Peyer's patch (tissue), 4 donors: ENCODE data around the gene BCLAF1. TPM values are rescaled to one million over a fixed set of nuclear protein-coding genes. Genes with fewer than 3 reads are reported as not detected.

ENCODE experiments used
- DNase-seq, 3 donors: peaks; one replicate each; pipeline ENCODE4 v3.0.0-alpha.2; 2017 to 2019
- H3K27ac ChIP-seq, 4 donors: fragments of 200-600 bp; sonication (generic); one replicate each; pipeline ENCODE4 v1.5.1; 2016 to 2019
- H3K27me3 ChIP-seq, 2 donors: fragments of 200-600 bp; sonication (generic); one replicate each; pipeline ENCODE4 v1.5.1; 2019
- H3K36me3 ChIP-seq, 3 donors: fragments of 200-600 bp; sonication (generic); one replicate each; pipeline ENCODE4 v1.5.1; 2016 to 2019
- H3K4me1 ChIP-seq, 4 donors: fragments of 200-600 bp; sonication (generic); one replicate each; pipeline ENCODE4 v1.5.1; 2016 to 2019
- H3K4me3 ChIP-seq, 4 donors: fragments of 200-600 bp; sonication (generic); 1 replicate in 3 of 4; 2 replicates in 1 of 4; pipeline ENCODE4 v1.5.1; 2016 to 2019; ENCODE audit warnings: mild to moderate bottlenecking in 1 of 4
- H3K9me3 ChIP-seq, 4 donors: fragments of 200-600 bp; sonication (generic); one replicate each; pipeline ENCODE4 v1.5.1; 2016 to 2019; ENCODE audit warnings: mild to moderate bottlenecking in 1 of 4
- POLR2A ChIP-seq, 2 donors: fragments of 450-650 bp; IDR thresholded peaks; one replicate each; pipeline ENCODE4 v1.5.1; 2017; ENCODE audit warnings: antibody characterized with exemption in 2 of 2, mild to moderate bottlenecking in 2 of 2, moderate library complexity in 2 of 2
- total RNA-seq, 4 donors: library from RNA; depleted of rRNA; stranded (reverse); fragments of >200 nt; gene quantifications; one replicate each; pipeline ENCODE4 v1.1.0, GENCODE V29; 2016
- TF ChIP-seq, protein P1 (sequence below), 6 experiments: fragments of 450-650 bp in 4 of 6; fragments of 200-600 bp in 2 of 6; sonication (generic) in 1 of 6; IDR thresholded peaks; one replicate each; pipeline ENCODE4 v1.5.1; 2017 to 2019; ENCODE audit warnings: antibody characterized with exemption in 6 of 6, mild to moderate bottlenecking in 3 of 6, moderate library complexity in 1 of 6

BCLAF1 gene
- total RNA-seq, 4 donors from 2014 or later = 110 to 639 (median 135) TPM

DNA sequence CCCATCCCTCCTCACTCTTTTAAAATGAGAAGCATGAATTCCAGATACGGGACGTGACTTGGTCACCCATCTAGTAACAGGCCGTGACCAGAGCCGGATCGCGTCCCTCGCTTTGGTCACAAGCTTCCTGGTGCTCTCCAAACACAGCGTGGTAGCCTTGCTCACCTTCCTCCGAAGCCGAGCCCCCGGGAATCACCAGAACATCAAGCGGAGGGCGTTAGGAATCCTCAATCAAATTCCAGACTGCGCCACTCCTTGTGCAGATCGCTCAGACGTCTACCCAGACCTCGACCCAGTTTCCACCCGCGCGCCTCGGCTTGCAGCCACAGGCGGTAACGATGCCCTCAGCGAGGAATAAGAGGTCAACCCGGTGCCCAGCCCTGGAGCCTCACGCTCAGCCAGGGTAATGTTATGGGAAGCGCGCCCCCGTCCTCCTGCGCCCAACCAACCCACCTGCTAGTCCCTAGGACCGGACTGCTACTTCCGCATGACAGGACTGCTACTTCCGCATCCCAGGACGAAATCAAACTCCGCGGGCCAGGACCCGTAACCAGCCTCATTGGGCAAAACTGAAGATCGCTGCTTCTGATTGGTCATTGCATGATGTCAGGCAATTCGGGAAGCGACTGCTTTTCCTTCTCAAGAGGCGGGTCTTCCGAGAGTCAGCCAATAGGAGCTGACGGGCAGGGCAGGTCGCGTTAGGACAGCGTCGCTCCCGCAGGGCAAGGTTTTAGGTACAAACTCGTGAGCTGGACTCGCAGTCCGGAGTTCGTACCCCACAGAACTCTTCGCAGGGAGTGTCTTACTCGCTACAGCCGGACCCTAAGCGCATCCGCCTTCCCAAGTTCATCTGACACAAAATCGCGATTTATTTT lies 39.6 kb downstream of the BCLAF1 start, which contains the start of gene MTFR2:
Gene MTFR2, minus strand, starts transcription at position 501 of the 875 bp plus-strand sequence. CDS start 1,212 bp downstream, outside the sequence.
- DNase-seq = peak; percentile 93 to 98 (median 93)
- H3K27ac ChIP-seq = peak within 1 kb of the TSS; percentile 29 to 67 (median 56)

DNA sequence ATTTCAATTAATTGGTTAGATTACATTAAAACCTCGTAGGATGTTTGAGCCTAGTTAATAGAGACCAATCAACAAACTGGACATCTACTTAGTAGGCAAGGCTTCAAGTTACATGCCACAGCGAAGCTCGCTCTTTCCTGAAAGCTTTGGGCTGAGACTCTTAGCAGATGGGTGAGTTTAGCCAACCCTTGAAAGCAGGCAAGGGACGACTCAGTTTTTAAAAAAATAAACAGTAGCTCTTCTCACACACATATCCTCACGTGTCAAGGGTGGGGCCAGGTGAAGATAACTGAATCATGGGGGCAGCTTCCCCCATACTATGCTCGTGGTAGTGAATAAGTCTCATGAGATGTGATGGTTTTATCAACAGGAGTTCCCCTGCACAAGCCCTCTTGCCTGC lies 40.3 kb downstream of the BCLAF1 start:
- TF ChIP-seq, protein P1, sequence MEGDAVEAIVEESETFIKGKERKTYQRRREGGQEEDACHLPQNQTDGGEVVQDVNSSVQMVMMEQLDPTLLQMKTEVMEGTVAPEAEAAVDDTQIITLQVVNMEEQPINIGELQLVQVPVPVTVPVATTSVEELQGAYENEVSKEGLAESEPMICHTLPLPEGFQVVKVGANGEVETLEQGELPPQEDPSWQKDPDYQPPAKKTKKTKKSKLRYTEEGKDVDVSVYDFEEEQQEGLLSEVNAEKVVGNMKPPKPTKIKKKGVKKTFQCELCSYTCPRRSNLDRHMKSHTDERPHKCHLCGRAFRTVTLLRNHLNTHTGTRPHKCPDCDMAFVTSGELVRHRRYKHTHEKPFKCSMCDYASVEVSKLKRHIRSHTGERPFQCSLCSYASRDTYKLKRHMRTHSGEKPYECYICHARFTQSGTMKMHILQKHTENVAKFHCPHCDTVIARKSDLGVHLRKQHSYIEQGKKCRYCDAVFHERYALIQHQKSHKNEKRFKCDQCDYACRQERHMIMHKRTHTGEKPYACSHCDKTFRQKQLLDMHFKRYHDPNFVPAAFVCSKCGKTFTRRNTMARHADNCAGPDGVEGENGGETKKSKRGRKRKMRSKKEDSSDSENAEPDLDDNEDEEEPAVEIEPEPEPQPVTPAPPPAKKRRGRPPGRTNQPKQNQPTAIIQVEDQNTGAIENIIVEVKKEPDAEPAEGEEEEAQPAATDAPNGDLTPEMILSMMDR (IDR thresholded peaks at IDR 0.05) = no peak
- TF ChIP-seq POLR2A (IDR thresholded peaks at IDR 0.05) = no peak
- no peaks in the 10 kb centered on the region for H3K36me3 ChIP-seq
- H3K9me3 ChIP-seq = no peaks in the 10 kb centered on the region
- peaks cover 0 to 14% (median 2%) of the 10 kb centered on the region in 4 donors for H3K4me1 ChIP-seq
- no peak for DNase-seq
- peak overlapping the region; percentile 59 to 95 (median 79) for H3K4me3 ChIP-seq
- H3K27me3 ChIP-seq = no peaks in the 10 kb centered on the region
- no peak overlapping the region for H3K27ac ChIP-seq

More for the DNA sequence above, 39.6 kb downstream of the BCLAF1 start, which contains the start of gene MTFR2:
- H3K9me3 ChIP-seq = no peaks in the 10 kb centered on the region
- TF ChIP-seq POLR2A (IDR thresholded peaks at IDR 0.05) = peak; percentile 47 to 51
- TF ChIP-seq, protein P1 (IDR thresholded peaks at IDR 0.05) = no peak
- peaks cover 0 to 14% (median 2%) of the 10 kb centered on the region in 4 donors for H3K4me1 ChIP-seq
- H3K4me3 ChIP-seq = peak within 1 kb of the TSS; percentile 59 to 95 (median 79)
- no peaks in the 10 kb centered on the region for H3K27me3 ChIP-seq
- H3K36me3 ChIP-seq = no peaks in the 10 kb centered on the region

DNA sequence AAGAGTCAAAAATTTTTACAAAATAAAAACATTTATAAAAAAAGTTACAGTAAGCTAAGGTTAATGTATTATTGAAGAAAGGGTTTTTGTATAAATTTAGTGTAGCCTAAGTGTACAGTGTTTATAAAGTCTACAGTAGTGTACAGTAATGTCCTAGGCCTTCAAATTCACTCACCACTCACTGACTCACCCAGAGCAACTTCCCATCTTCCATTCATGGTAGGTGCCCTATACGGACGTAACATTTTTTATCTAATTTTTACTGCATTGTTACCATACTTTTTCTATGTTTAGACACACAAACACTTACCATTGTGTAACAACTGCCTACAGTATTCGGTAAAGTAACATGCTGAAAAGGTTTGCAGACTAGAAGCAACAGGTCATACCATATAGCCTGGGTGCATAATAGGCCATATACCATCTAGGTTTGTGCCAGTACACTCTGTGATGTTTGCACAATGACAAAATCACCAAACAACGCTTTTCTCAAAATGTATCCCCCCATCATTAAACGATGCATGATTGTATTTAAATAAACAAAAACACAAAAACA lies 45.5 kb downstream of the BCLAF1 start:
- no peaks in the 10 kb centered on the region for H3K4me1 ChIP-seq
- DNase-seq = no peak
- H3K9me3 ChIP-seq = no peaks in the 10 kb centered on the region
- no peaks in the 10 kb centered on the region for H3K36me3 ChIP-seq
- no peak for TF ChIP-seq POLR2A (IDR thresholded peaks at IDR 0.05)
- TF ChIP-seq, protein P1 (IDR thresholded peaks at IDR 0.05) = no peak
- H3K27ac ChIP-seq = no peak overlapping the region
- H3K4me3 ChIP-seq = no peak overlapping the region
- H3K27me3 ChIP-seq = no peaks in the 10 kb centered on the region

DNA sequence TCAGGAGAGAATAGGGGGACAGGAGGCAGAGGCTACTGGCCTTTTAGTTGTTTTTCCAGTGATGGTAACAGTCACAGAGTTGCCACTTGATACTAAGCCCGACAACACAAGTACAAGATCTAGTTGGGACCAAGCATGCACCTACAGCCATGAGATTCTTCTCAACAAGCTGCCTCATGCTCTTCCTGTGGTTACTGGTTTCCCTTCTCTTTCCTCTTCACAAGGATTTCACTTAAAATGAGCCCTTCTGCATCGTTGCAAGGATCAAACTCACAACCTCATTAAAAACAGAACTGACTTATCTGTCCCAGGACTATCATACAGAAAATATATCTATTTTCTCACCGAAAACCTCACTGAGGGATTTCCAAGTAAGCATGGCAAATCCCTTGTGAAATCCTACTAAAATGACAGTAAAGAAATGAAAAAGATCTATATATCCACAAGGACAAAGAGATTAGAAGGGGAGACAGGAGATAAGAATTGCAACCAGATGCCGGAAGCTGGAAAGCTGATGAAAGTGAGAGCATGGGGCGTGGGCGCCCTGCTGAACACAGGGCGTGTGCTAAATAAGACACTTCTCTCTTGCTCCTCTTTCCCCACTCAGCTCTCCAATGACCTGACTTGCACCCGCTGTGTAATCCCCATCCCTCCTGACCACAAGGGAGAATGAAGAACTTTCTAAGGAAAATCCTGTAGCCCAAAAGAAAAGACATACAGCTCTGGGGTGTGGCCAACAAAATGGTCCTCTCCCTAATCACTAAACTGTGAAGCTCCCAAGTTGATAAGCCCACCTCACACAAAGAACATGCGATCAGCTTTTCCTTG lies 53.0 kb downstream of the BCLAF1 start:
- Histone ChIP-seq H3K4me3 (no peak overlapping the region), H3K36me3 (no peaks in the 10 kb centered on the region), H3K4me1 (no peaks in the 10 kb centered on the region), H3K27me3 (no peaks in the 10 kb centered on the region), H3K9me3 (no peaks in the 10 kb centered on the region), H3K27ac (no peak overlapping the region)
- no peak for TF ChIP-seq POLR2A (IDR thresholded peaks at IDR 0.05)
- TF ChIP-seq, protein P1 (IDR thresholded peaks at IDR 0.05) = no peak
- no peak for DNase-seq

DNA sequence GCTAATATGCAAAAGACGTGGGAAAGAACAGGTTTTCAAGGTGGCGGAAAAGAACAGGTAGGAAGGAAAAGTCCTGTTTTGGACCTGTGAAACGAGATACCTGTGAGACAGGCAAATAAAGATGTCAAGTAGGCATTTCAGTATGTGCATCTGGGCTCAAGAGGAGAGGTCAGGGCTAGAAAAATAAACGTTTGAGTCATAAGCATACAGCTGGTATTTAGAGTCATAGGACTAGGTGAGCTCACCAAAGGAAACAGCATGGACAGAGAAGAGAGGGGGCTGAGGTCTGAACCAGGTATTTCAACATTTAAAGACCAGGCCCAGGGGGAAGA lies 54.4 kb downstream of the BCLAF1 start:
- Histone ChIP-seq H3K27ac (no peak overlapping the region), H3K36me3 (no peaks in the 10 kb centered on the region), H3K9me3 (no peaks in the 10 kb centered on the region), H3K4me3 (no peak overlapping the region), H3K27me3 (no peaks in the 10 kb centered on the region), H3K4me1 (no peaks in the 10 kb centered on the region)
- TF ChIP-seq, protein P1 (IDR thresholded peaks at IDR 0.05) = no peak
- TF ChIP-seq POLR2A (IDR thresholded peaks at IDR 0.05) = no peak
- no peak for DNase-seq
